H1 (cell line): Measurements from ENCODE around the gene NR4A1. TPM values are rescaled to one million over a fixed set of nuclear protein-coding genes. Genes with fewer than 3 reads are reported as not detected.

Experiments used
- CTCF ChIA-PET: fragments of 300-600 bp; sonication (Branson Sonifier 250); formaldehyde crosslinking; loops from one replicate; lab custom pipeline; 2021; ENCODE audit not compliant: partially characterized antibody; lab: Charles Lee
- POLR2A ChIA-PET: fragments of 300-600 bp; sonication (Branson Sonifier 250); formaldehyde crosslinking; loops from one replicate; lab custom pipeline; 2021; ENCODE audit warnings: inconsistent platforms; ENCODE audit not compliant: partially characterized antibody; lab: Charles Lee
- DNase-seq, 2 experiments: peaks; one replicate each; pipeline versions ENCODE4 v3.0.0 to v3.0.0-alpha.2; 2010 to 2022; ENCODE audit warnings: low spot score in 2 of 2, low read depth in 1 of 2, mixed read lengths in 1 of 2
- FAIRE-seq: peaks from 2 replicates; lab custom pipeline; 2011; peaks lifted over from hg19 to GRCh38; lab: Jason Lieb, UNC
- H2AFZ ChIP-seq: 2 replicates; pipeline ENCODE4 v1.8.1; 2012; ENCODE audit warnings: low read length, inconsistent platforms
- H2AK5ac ChIP-seq: 2 replicates; pipeline ENCODE4 v1.6.1; 2013; ENCODE audit warnings: low read depth, low read length
- H2BK120ac ChIP-seq: replicated peaks from 2 replicates; pipeline ENCODE3; 2013; ENCODE audit warnings: low read depth, low read length, inconsistent platforms
- H2BK12ac ChIP-seq: 2 replicates; pipeline ENCODE4 v1.6.1; 2013; ENCODE audit warnings: low read depth, low read length
- H2BK15ac ChIP-seq: 2 replicates; pipeline ENCODE4 v1.6.1; 2013; ENCODE audit warnings: low read length
- H2BK20ac ChIP-seq: 2 replicates; pipeline ENCODE4 v1.6.1; 2013; ENCODE audit warnings: low read length
- H2BK5ac ChIP-seq: 2 replicates; pipeline ENCODE4 v1.6.1; 2013; ENCODE audit warnings: low read depth, low read length
- H3K14ac ChIP-seq: 2 replicates; pipeline ENCODE4 v1.6.1; 2013; ENCODE audit warnings: inconsistent platforms; ENCODE audit not compliant: insufficient read length
- H3K18ac ChIP-seq: 2 replicates; pipeline ENCODE4 v1.6.1; 2013; ENCODE audit warnings: low read length; ENCODE audit errors: extremely low read depth
- H3K23ac ChIP-seq: 2 replicates; pipeline ENCODE4 v1.6.1; 2013; ENCODE audit warnings: inconsistent platforms; ENCODE audit not compliant: insufficient read length
- H3K23me2 ChIP-seq: 2 replicates; pipeline ENCODE4 v1.6.1; 2013; ENCODE audit warnings: low read depth, low read length
- H3K27ac ChIP-seq: 2 replicates; pipeline ENCODE4 v1.6.1; 2011; ENCODE audit warnings: low read depth, low read length, inconsistent platforms
- H3K27me3 ChIP-seq, 4 experiments: replicated peaks in 1 of 4; 1 replicate in 1 of 4; 2 replicates in 3 of 4; pipeline versions ENCODE4 v1.6.1 to v1.8.1; 2011 to 2013; ENCODE audit warnings: low read length in 3 of 4, mild to moderate bottlenecking in 3 of 4, inconsistent platforms in 2 of 4, mixed read lengths in 2 of 4, moderate library complexity in 1 of 4; ENCODE audit not compliant: control insufficient read depth in 3 of 4, insufficient read depth in 3 of 4; ENCODE audit errors: extremely low read depth in 1 of 4
- H3K36me3 ChIP-seq, 4 experiments: 2 replicates each; pipeline versions ENCODE4 v1.6.1 to v1.8.1; 2011 to 2013; ENCODE audit warnings: mild to moderate bottlenecking in 4 of 4, low read length in 3 of 4, moderate library complexity in 2 of 4, control low read depth in 1 of 4, inconsistent platforms in 1 of 4; ENCODE audit not compliant: insufficient read depth in 4 of 4, control insufficient read depth in 2 of 4
- H3K4ac ChIP-seq: replicated peaks from 2 replicates; pipeline ENCODE3; 2013; ENCODE audit warnings: low read length, low read depth, mixed read lengths, inconsistent platforms; ENCODE audit not compliant: insufficient read length
- H3K4me1 ChIP-seq, 4 experiments: replicated peaks in 1 of 4; 1 replicate in 1 of 4; 2 replicates in 3 of 4; pipeline versions ENCODE4 v1.6.1 to v1.8.1; 2011 to 2013; ENCODE audit warnings: low read length in 3 of 4, inconsistent platforms in 2 of 4, mixed read lengths in 1 of 4; ENCODE audit not compliant: insufficient read depth in 4 of 4, control insufficient read depth in 3 of 4
- H3K4me2 ChIP-seq, 2 experiments: 2 replicates each; pipeline versions ENCODE4 v1.6.1 to v1.8.1; 2011 to 2013; ENCODE audit warnings: low read depth in 2 of 2, low read length in 2 of 2, control low read depth in 1 of 2, inconsistent platforms in 1 of 2, mild to moderate bottlenecking in 1 of 2; ENCODE audit not compliant: insufficient read depth in 1 of 2
- H3K4me3 ChIP-seq, 4 experiments: fragments of 200-600, 300-600 bp in 1 of 4; sonication (generic), shearing (Covaris generic), sonication (Bioruptor Twin) in 1 of 4; 2 replicates each; pipeline versions ENCODE4 v1.5.1 to v1.8.1; 2011 to 2016; ENCODE audit warnings: low read length in 4 of 4, low read depth in 3 of 4, control low read depth in 2 of 4, inconsistent platforms in 2 of 4, mild to moderate bottlenecking in 2 of 4, mixed read lengths in 1 of 4, moderate library complexity in 1 of 4; ENCODE audit not compliant: insufficient read depth in 2 of 4; ENCODE audit errors: extremely low read depth in 1 of 4
- H3K56ac ChIP-seq: replicated peaks from 2 replicates; pipeline ENCODE3; 2013; ENCODE audit warnings: low read depth, mild to moderate bottlenecking, mixed read lengths, low read length, inconsistent platforms; ENCODE audit not compliant: insufficient read length
- H3K79me1 ChIP-seq: 2 replicates; pipeline ENCODE4 v1.6.1; 2013; ENCODE audit warnings: low read depth, low read length, control low read depth
- H3K79me2 ChIP-seq, 2 experiments: 2 replicates each; pipeline versions ENCODE4 v1.6.1 to v1.8.1; 2012 to 2013; ENCODE audit warnings: low read length in 2 of 2, mild to moderate bottlenecking in 2 of 2, inconsistent platforms in 1 of 2; ENCODE audit not compliant: insufficient read depth in 2 of 2, control insufficient read depth in 1 of 2
- H3K9ac ChIP-seq, 4 experiments: replicated peaks in 1 of 4; 1 replicate in 1 of 4; 2 replicates in 3 of 4; pipeline versions ENCODE4 v1.6.1 to v1.8.1; 2011 to 2013; ENCODE audit warnings: low read depth in 3 of 4, low read length in 3 of 4, control low read depth in 2 of 4, mild to moderate bottlenecking in 2 of 4, moderate library complexity in 2 of 4, inconsistent platforms in 1 of 4; ENCODE audit errors: extremely low read depth in 1 of 4
- H3K9me3 ChIP-seq, 2 experiments: 2 replicates each; pipeline versions ENCODE4 v1.6.1 to v1.8.1; 2012 to 2013; ENCODE audit warnings: mild to moderate bottlenecking in 2 of 2, moderate library complexity in 2 of 2, control low read depth in 1 of 2, inconsistent platforms in 1 of 2, low read depth in 1 of 2, low read length in 1 of 2, mixed read lengths in 1 of 2; ENCODE audit not compliant: insufficient read depth in 2 of 2
- H4K20me1 ChIP-seq, 2 experiments: replicated peaks in 1 of 2; 2 replicates each; pipeline versions ENCODE3 to v1.8.1; 2011 to 2013; ENCODE audit warnings: inconsistent platforms in 2 of 2, low read length in 2 of 2, mild to moderate bottlenecking in 1 of 2; ENCODE audit not compliant: insufficient read depth in 2 of 2, control insufficient read depth in 1 of 2
- H4K5ac ChIP-seq: 2 replicates; pipeline ENCODE4 v1.6.1; 2013; ENCODE audit warnings: low read length, low read depth, mixed read lengths, inconsistent platforms; ENCODE audit not compliant: insufficient read length
- H4K8ac ChIP-seq: 2 replicates; pipeline ENCODE4 v1.8.0; 2013; ENCODE audit warnings: mild to moderate bottlenecking, moderate library complexity, low read length, inconsistent platforms; ENCODE audit not compliant: insufficient read depth; ENCODE audit errors: extremely low read depth
- H4K91ac ChIP-seq: replicated peaks from 2 replicates; pipeline ENCODE3; 2013; ENCODE audit warnings: low read length, mixed read lengths, inconsistent platforms; ENCODE audit not compliant: insufficient read length
- BCL11A ChIP-seq, 2 experiments: IDR thresholded peaks; one replicate each; pipeline ENCODE4 v1.6.1; 2011; ENCODE audit warnings: low read depth in 2 of 2, low read length in 2 of 2, mild to moderate bottlenecking in 2 of 2
- KDM1A ChIP-seq: fragments of 200-600, 300-600 bp; sonication (generic); IDR thresholded peaks from 2 replicates; pipeline ENCODE4 v1.7.1; 2016; ENCODE audit warnings: mild to moderate bottlenecking, low read length, borderline replicate concordance
- POU5F1 ChIP-seq: IDR thresholded peaks from 2 replicates; pipeline ENCODE4 v1.6.1; 2011; ENCODE audit warnings: low read depth, mild to moderate bottlenecking, low read length, moderate library complexity
- SIN3A ChIP-seq, 2 experiments: IDR thresholded peaks in 1 of 2; conservative IDR thresholded peaks in 1 of 2; 2 replicates each; pipeline ENCODE4 v1.6.1; 2011 to 2012; ENCODE audit warnings: low read length in 2 of 2, improper control_type of control experiment in 1 of 2, low read depth in 1 of 2, mild to moderate bottlenecking in 1 of 2
- WGBS, 2 experiments: shearing (Covaris generic) in 1 of 2; methylation state at CpG; one replicate each; pipeline versions ENCODE4 v1.1.6 to v1.1.7; 2013 to 2015; ENCODE audit warnings: low lambda C conversion rate in 2 of 2, mixed read lengths in 2 of 2, inconsistent platforms in 1 of 2, low coverage in 1 of 2, missing lambda C conversion rate in 1 of 2; ENCODE audit not compliant: insufficient replicate concordance in 2 of 2, insufficient coverage in 1 of 2, insufficient read length in 1 of 2; ENCODE audit errors: extremely low coverage in 1 of 2, missing lambda C conversion rate in 1 of 2; 5-methylcytosine and 5-hydroxymethylcytosine counted together
- polyA plus RNA-seq, 7 experiments: library from polyadenylated mRNA; depleted of rRNA in 3 of 7; stranded (reverse) in 5 of 7; unstranded in 2 of 7; fragments of >200 nt in 5 of 7; fragments of 200-250 nt in 2 of 7; gene quantifications; 1 replicate in 5 of 7; 2 replicates in 1 of 7; 4 replicates in 1 of 7; pipeline versions ENCODE4 v1.2.1 to v1.2.3, GENCODE V29; 2011 to 2013; ENCODE audit warnings: missing spikeins in 2 of 7, mixed read lengths in 2 of 7
- total RNA-seq: library from RNA; stranded (reverse); fragmentation: NEBNext Ultra II Directional; extraction: Animal tissue kit (Norgen Biotek cat#: 25700); gene quantifications from 2 replicates; pipeline ENCODE4 v1.2.1, GENCODE V29; 2021

NR4A1 gene
- total and polyA plus RNA-seq, 2 of the 8 experiments (the other 6 are each of a cell fraction or from before 2014, with no cell fraction given) = 18.7 to 23.3 TPM

DNA sequence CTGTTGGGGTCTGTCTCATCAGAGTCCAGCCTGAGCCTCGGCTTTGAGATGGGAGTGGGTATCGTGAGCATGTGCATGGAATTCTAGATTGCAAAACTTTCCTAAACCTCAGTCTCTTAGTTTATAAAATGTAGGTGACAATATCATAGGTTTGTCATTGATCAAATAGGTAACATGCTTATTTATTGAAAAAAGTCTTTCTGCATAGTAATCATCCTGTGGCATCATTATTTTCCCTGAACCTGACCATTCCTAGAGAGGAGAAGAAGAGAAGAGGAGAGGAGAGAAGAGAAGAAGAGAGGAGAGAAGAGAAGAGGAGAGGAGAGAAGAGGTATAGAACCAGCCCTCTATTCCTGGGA is 32.4 kb downstream of the NR4A1 start:
- Histone ChIP-seq H2BK20ac (no peak overlapping the region), H4K91ac (no peak overlapping the region), H3K36me3 (no peaks in the 10 kb centered on the region), H3K79me2 (no peaks in the 10 kb centered on the region), H2AFZ (no peak overlapping the region), H2BK12ac (no peak overlapping the region), H2BK15ac (no peak overlapping the region), H3K56ac (no peak overlapping the region), H2AK5ac (no peak overlapping the region), H3K4me3 (no peak overlapping the region), H2BK5ac (no peak overlapping the region), H3K23ac (no peak overlapping the region), H4K20me1 (peaks cover 0 to 5% of the 10 kb centered on the region in 2 experiments), H3K4me2 (no peak overlapping the region), H3K18ac (no peak overlapping the region), H3K9ac (no peak overlapping the region), H3K4ac (no peak overlapping the region), H3K14ac (no peak overlapping the region), H4K8ac (no peak overlapping the region), H4K5ac (no peak overlapping the region), H3K79me1 (no peaks in the 10 kb centered on the region), H3K27me3 (peaks cover 0 to 14% (median 1%) of the 10 kb centered on the region in 4 experiments; a peak in 5 of 7 replicates), H3K9me3 (no peaks in the 10 kb centered on the region), H3K4me1 (peaks cover 5 to 37% (median 14%) of the 10 kb centered on the region in 4 experiments; a peak in 6 of 7 replicates), H2BK120ac (no peak overlapping the region), H3K27ac (no peak overlapping the region), H3K23me2 (peaks cover 8% of the 10 kb centered on the region; the same call in 1 of the 2 replicates)
- CTCF ChIA-PET = interaction anchor here (1.1 to 34.1 kb wide), 19 partner anchors 8 to 61 kb away, joined by 3 to 1022 read pairs (median 8); partner anchors contain the start of genes ATG101 and NR4A1
- no peak for FAIRE-seq
- DNase-seq = no peak
- 74% methylated on average over 2 of the region's 2 CpGs; no CpG with 5 or more reads in 1 of the 2 experiments for WGBS, 2 experiments
- TF ChIP-seq BCL11A (IDR thresholded peaks at IDR 0.05; ENCODE audit: low read depth in 2 of 2, low read length in 2 of 2) = no peak
- TF ChIP-seq POU5F1 = no peak
- no peak for TF ChIP-seq KDM1A
- TF ChIP-seq SIN3A (conservative IDR thresholded peaks at IDR 0.05 in 1 of 2, IDR thresholded peaks at IDR 0.05 in 1 of 2; ENCODE audit: low read depth in 1 of 2, low read length in 2 of 2) = no peak
- POLR2A ChIA-PET = interaction anchor here (0.8 to 7.7 kb wide), 2 partner anchors 46 to 56 kb away, joined by 4 to 82 read pairs; no protein-coding TSS in a partner anchor
